Ascending aorta (tissue), 2 donors: ENCODE results near the gene ACYP2. TPM values are rescaled to one million over a fixed set of nuclear protein-coding genes. Genes with fewer than 3 reads are reported as not detected.

Source experiments
- DNase-seq, 2 donors: peaks; one replicate each; pipeline ENCODE4 v3.0.0-alpha.2; 2019; ENCODE audit warnings: low spot score in 2 of 2
- H3K27ac ChIP-seq, 2 donors: fragments of 200-600 bp; sonication (generic); one replicate each; pipeline ENCODE4 v1.5.1; 2016 to 2017; ENCODE audit warnings: mild to moderate bottlenecking in 1 of 2
- H3K27me3 ChIP-seq: fragments of 200-600 bp; sonication (generic); one replicate; pipeline ENCODE4 v1.5.1; 2017
- H3K36me3 ChIP-seq, 2 donors: fragments of 200-600 bp; sonication (generic); one replicate each; pipeline ENCODE4 v1.5.1; 2016
- H3K4me1 ChIP-seq, 2 donors: fragments of 200-600 bp; sonication (generic); one replicate each; pipeline ENCODE4 v1.5.1; 2016 to 2017; ENCODE audit warnings: mild to moderate bottlenecking in 1 of 2
- H3K4me3 ChIP-seq, 2 donors: fragments of 200-600 bp; sonication (generic); one replicate each; pipeline ENCODE4 v1.5.1; 2016 to 2017; ENCODE audit warnings: mild to moderate bottlenecking in 1 of 2
- H3K9me3 ChIP-seq, 2 donors: fragments of 200-600 bp; sonication (generic); one replicate each; pipeline ENCODE4 v1.5.1; 2016
- CTCF ChIP-seq, 3 experiments: fragments of 200-600 bp in 2 of 3; fragments of 450-650 bp in 1 of 3; sonication (generic) in 2 of 3; IDR thresholded peaks; one replicate each; pipeline ENCODE4 v1.5.1; 2016 to 2019; ENCODE audit warnings: antibody characterized with exemption in 3 of 3, mild to moderate bottlenecking in 1 of 3, moderate library complexity in 1 of 3
- intact Hi-C: fragments of 100-400 bp; cut with DNase I; formaldehyde crosslinking; loops from one replicate; pipeline ENCODE4 v1.15.1; 2023
- total RNA-seq: library from RNA; depleted of rRNA; stranded (reverse); fragments of >200 nt; gene quantifications from one replicate; pipeline ENCODE4 v1.1.0, GENCODE V29; 2016

Gene ACYP2
- total RNA-seq, 1 donor from 2014 or later = 0.96 TPM

DNA sequence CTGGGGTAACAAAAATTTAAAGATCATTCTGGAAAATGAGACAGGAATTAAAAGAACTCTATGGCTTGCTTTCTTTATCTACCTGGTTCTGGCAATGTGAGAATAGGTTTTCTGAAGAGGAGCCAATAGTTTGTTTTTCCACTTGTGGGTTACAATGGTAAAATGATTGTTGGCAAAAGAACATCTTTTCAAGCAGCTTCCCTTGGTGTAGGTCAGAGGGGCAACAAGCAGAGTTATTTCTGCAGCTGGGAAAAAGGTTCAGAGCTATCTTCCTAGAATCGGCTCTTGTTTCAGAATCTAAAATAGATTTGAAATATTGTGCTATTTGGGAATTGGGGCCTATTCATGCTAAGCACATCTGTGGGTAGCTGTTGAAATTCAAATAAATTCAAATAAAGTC lies 152.2 kb downstream of the ACYP2 start:
- H3K27ac ChIP-seq = no peak overlapping the region
- no peak for DNase-seq
- TF ChIP-seq CTCF (IDR thresholded peaks at IDR 0.05) = no peak
- intact Hi-C loops = no loop called here
- no peaks in the 10 kb centered on the region for H3K9me3 ChIP-seq
- H3K4me3 ChIP-seq = no peak overlapping the region
- no peaks in the 10 kb centered on the region for H3K4me1 ChIP-seq
- H3K27me3 ChIP-seq = no peaks in the 10 kb centered on the region
- H3K36me3 ChIP-seq = no peaks in the 10 kb centered on the region

- intact Hi-C loops = no loop called here
- H3K27ac ChIP-seq = no peak overlapping the region
- no peaks in the 10 kb centered on the region for H3K9me3 ChIP-seq
Observed at GRCh38 chr2:54271189-54271588, 155.8 kb downstream of the ACYP2 start.

DNA sequence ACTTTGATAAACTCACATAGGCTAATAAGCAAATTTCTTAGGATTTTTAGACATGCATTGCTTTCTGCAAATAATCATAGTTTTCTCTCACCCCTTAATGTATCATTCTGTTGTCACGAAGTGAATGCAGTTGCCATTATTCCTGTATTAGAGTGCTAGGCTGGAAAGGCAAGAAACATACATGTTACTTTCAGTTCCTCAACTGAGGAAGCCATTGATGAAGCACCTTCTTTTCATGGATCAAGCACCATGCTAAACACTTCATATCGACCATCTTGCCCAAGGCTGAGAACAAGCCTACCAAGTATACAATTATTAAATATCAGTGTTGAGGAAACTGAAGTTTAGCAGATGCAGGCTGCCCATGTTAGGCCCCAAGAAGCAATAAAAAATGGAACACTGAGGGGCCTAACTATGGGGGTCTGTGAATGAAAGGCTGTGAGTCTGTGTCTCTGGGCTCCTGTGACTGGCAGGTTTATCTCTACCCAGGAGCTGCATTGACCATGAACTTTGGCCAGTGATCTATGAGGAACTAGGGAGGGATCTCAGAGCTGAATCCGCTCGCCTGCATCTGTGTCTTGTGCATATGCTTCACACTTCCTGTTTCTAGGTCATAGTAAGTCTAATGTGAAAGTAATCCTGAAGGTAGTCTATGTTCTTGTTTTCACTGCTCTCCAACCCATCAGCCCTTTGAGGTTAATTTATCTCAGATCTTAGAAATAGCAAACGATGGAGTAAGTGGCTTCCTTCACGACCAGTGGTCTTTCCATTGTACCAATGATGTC lies 156.6 kb downstream of the ACYP2 start:
- DNase-seq = no peak
- Histone ChIP-seq H3K27ac (no peak overlapping the region), H3K4me1 (no peaks in the 10 kb centered on the region), H3K9me3 (no peaks in the 10 kb centered on the region), H3K36me3 (no peaks in the 10 kb centered on the region), H3K4me3 (no peak overlapping the region), H3K27me3 (no peaks in the 10 kb centered on the region)
- intact Hi-C loops = no loop called here
- no peak for TF ChIP-seq CTCF (IDR thresholded peaks at IDR 0.05)

More at GRCh38 chr2:54271189-54271588, 155.8 kb downstream of the ACYP2 start:
- Histone ChIP-seq H3K36me3 (no peaks in the 10 kb centered on the region), H3K4me1 (no peaks in the 10 kb centered on the region), H3K27me3 (no peaks in the 10 kb centered on the region), H3K4me3 (no peak overlapping the region)
- no peak for TF ChIP-seq CTCF (IDR thresholded peaks at IDR 0.05)
- DNase-seq = no peak

DNA sequence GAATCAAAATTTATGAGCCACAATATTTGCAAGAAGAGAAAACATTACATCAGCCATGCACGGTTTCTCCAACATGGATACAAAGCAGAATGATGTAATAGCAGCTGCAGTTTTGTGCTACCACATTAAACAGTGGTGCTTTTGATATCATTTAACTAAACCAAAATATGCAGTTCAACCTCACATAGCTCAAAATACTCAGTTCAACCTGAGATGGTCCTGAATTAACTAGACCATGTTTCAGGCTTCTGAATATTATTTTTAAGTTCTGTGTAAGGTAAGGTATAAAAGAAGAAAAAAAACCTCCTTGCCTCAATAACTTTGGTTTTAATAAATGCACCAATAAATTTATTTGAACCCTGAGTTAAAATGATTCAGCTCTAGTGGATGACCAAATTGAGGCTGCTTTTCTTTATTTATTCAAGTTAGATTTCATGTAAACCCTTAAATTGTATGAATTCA lies 159.4 kb downstream of the ACYP2 start:
- no peaks in the 10 kb centered on the region for H3K9me3 ChIP-seq
- no peaks in the 10 kb centered on the region for H3K36me3 ChIP-seq
- no peaks in the 10 kb centered on the region for H3K27me3 ChIP-seq
- intact Hi-C loops = no loop called here
- no peak for DNase-seq
- no peak overlapping the region for H3K27ac ChIP-seq
- H3K4me1 ChIP-seq = no peaks in the 10 kb centered on the region
- no peak for TF ChIP-seq CTCF (IDR thresholded peaks at IDR 0.05)
- H3K4me3 ChIP-seq = no peak overlapping the region

DNA sequence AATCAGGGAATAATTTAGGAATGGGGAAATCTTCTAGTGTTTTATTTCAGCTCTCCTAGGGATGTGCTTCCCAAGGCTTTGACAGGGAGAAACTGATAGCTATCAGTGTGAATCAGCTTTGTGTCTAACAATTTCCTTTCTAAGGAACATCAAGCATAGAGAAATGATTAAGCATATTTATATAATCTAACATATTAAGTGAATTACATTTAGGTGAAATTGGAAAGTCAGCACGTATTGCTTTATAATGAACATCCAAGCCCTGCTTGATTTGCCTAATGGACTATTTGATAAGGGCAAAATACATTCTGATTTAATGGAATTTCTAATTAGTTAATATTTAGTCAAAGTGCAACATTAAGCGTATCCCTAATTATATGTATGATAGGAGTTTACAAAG lies 160.1 kb downstream of the ACYP2 start:
- Histone ChIP-seq H3K4me1 (no peaks in the 10 kb centered on the region), H3K36me3 (no peaks in the 10 kb centered on the region), H3K4me3 (no peak overlapping the region), H3K27ac (no peak overlapping the region), H3K27me3 (no peaks in the 10 kb centered on the region), H3K9me3 (no peaks in the 10 kb centered on the region)
- no peak for TF ChIP-seq CTCF (IDR thresholded peaks at IDR 0.05)
- intact Hi-C loops = no loop called here
- DNase-seq = no peak
